Endothelial cell of umbilical vein (primary cell): ENCODE measurements around the gene EEFSEC. TPM values are rescaled to one million over a fixed set of nuclear protein-coding genes. Genes with fewer than 3 reads are reported as not detected.

Source experiments
- BruUV-seq: library from RNA; stranded (reverse); fragments of 400-500 nt; replicated peaks from 2 replicates; lab custom pipeline; 2021; lab: Mats Ljungman, UMichigan
- CTCF ChIA-PET: fragments of 300-600, 350-600 bp; sonication (Branson Sonifier 250); formaldehyde crosslinking; loops from one replicate; lab custom pipeline; 2021; ENCODE audit warnings: antibody characterized with exemption, inconsistent platforms; lab: Charles Lee
- POLR2A ChIA-PET: fragments of 300-600, 350-600 bp; sonication (Branson Sonifier 250); formaldehyde crosslinking; loops from one replicate; lab custom pipeline; 2021; ENCODE audit warnings: antibody characterized with exemption, inconsistent platforms; lab: Charles Lee
- DNase-seq: peaks from one replicate; pipeline ENCODE4 v3.0.0-alpha.2; 2011; ENCODE audit warnings: low read depth, low spot score
- FAIRE-seq: peaks from 2 replicates; lab custom pipeline; 2011; peaks lifted over from hg19 to GRCh38; lab: Jason Lieb, UNC
- H2AFZ ChIP-seq: 2 replicates; pipeline ENCODE4 v1.6.0; 2012; ENCODE audit warnings: low read depth, low read length, control low read depth, inconsistent platforms
- H3K27ac ChIP-seq: 2 replicates; pipeline ENCODE4 v1.5.1; 2011; ENCODE audit warnings: low read depth, mild to moderate bottlenecking, control low read depth, low read length, moderate library complexity; ENCODE audit not compliant: insufficient read depth
- H3K27me3 ChIP-seq, 2 experiments: 2 replicates each; pipeline versions ENCODE4 v1.6.0 to v1.6.1; 2011; ENCODE audit warnings: low read length in 2 of 2, mixed read lengths in 1 of 2; ENCODE audit not compliant: control insufficient read depth in 2 of 2, insufficient read depth in 2 of 2
- H3K36me3 ChIP-seq, 2 experiments: 2 replicates in 1 of 2; 3 replicates in 1 of 2; pipeline ENCODE4 v1.5.1; 2011; ENCODE audit warnings: low read length in 2 of 2, mild to moderate bottlenecking in 1 of 2, moderate library complexity in 1 of 2; ENCODE audit not compliant: control insufficient read depth in 2 of 2, insufficient read depth in 2 of 2; ENCODE audit errors: extremely low read depth in 1 of 2
- H3K4me1 ChIP-seq: 3 replicates; pipeline ENCODE4 v1.5.1; 2011; ENCODE audit warnings: mild to moderate bottlenecking, low read length; ENCODE audit not compliant: control insufficient read depth, insufficient read depth; ENCODE audit errors: extremely low read depth
- H3K4me2 ChIP-seq: 2 replicates; pipeline ENCODE4 v1.6.1; 2011; ENCODE audit warnings: low read length, control low read depth, mixed read lengths; ENCODE audit not compliant: insufficient read depth
- H3K4me3 ChIP-seq, 3 experiments: fragments of 200-600 bp in 1 of 3; sonication (generic), shearing (Covaris generic) in 1 of 3; replicated peaks in 1 of 3; 2 replicates each; pipeline ENCODE4 v1.5.1; 2011 to 2016; ENCODE audit warnings: control low read depth in 3 of 3, low read length in 3 of 3, mild to moderate bottlenecking in 2 of 3, inconsistent platforms in 1 of 3, low read depth in 1 of 3, moderate library complexity in 1 of 3; ENCODE audit not compliant: insufficient read depth in 1 of 3
- H3K79me2 ChIP-seq: 2 replicates; pipeline ENCODE4 v1.6.0; 2012; ENCODE audit warnings: low read length, inconsistent platforms; ENCODE audit not compliant: control insufficient read depth, insufficient read depth
- H3K9ac ChIP-seq: replicated peaks from 2 replicates; pipeline ENCODE3; 2011; ENCODE audit warnings: low read length, control low read depth; ENCODE audit not compliant: insufficient read depth; ENCODE audit errors: extremely low read depth
- H3K9me1 ChIP-seq: replicated peaks from 3 replicates; pipeline ENCODE4 v1.6.0; 2011; ENCODE audit warnings: mild to moderate bottlenecking, low read length; ENCODE audit not compliant: control insufficient read depth, insufficient read depth; ENCODE audit errors: extremely low read depth
- H3K9me3 ChIP-seq: replicated peaks from 2 replicates; pipeline ENCODE4 v1.5.1; 2012; ENCODE audit warnings: low read length, inconsistent platforms; ENCODE audit not compliant: control insufficient read depth, insufficient read depth
- H4K20me1 ChIP-seq: replicated peaks from 2 replicates; pipeline ENCODE3; 2011; ENCODE audit warnings: mild to moderate bottlenecking, low read length; ENCODE audit not compliant: control insufficient read depth, insufficient read depth; ENCODE audit errors: extremely low read depth
- CTCF ChIP-seq, 2 donors: IDR thresholded peaks; 1 replicate in 1 of 2; 2 replicates in 1 of 2; pipeline ENCODE4 v1.5.1; 2011; ENCODE audit warnings: low read length in 2 of 2, mild to moderate bottlenecking in 2 of 2, moderate library complexity in 2 of 2, control low read depth in 1 of 2, inconsistent platforms in 1 of 2, low read depth in 1 of 2; ENCODE audit not compliant: insufficient read depth in 1 of 2; ENCODE audit errors: extremely low read depth in 1 of 2
- EZH2 ChIP-seq: IDR thresholded peaks from 2 replicates; pipeline ENCODE4 v1.6.1; 2012; ENCODE audit warnings: borderline replicate concordance, low read depth, mild to moderate bottlenecking, moderate library complexity, low read length, inconsistent platforms; ENCODE audit not compliant: severe bottlenecking
- FOS ChIP-seq: IDR thresholded peaks from 2 replicates; pipeline ENCODE4 v1.6.1; 2011; ENCODE audit warnings: mild to moderate bottlenecking, low read length, moderate library complexity, borderline replicate concordance; ENCODE audit not compliant: insufficient read depth
- GATA2 ChIP-seq: IDR thresholded peaks from 2 replicates; pipeline ENCODE4 v1.7.0; 2011; ENCODE audit warnings: low read depth, mild to moderate bottlenecking, moderate library complexity, mixed read lengths, low read length; ENCODE audit not compliant: insufficient read length, insufficient read depth
- JUN ChIP-seq: IDR thresholded peaks from 2 replicates; pipeline ENCODE4 v1.6.1; 2011; ENCODE audit warnings: borderline replicate concordance, low read depth; ENCODE audit not compliant: insufficient read length, insufficient read depth
- MAX ChIP-seq: IDR thresholded peaks from 2 replicates; pipeline ENCODE4 v1.6.1; 2011; ENCODE audit not compliant: insufficient read depth, insufficient read length
- MYC ChIP-seq: IDR thresholded peaks from one replicate; pipeline ENCODE4 v1.6.1; 2011; ENCODE audit warnings: mild to moderate bottlenecking, low read depth, low read length
- POLR2A ChIP-seq: IDR thresholded peaks from 2 replicates; pipeline ENCODE4 v1.6.1; 2012; ENCODE audit warnings: low read depth, mild to moderate bottlenecking, control low read depth, low read length
- POLR2AphosphoS5 ChIP-seq: IDR thresholded peaks from 2 replicates; pipeline ENCODE4 v1.6.1; 2012; ENCODE audit warnings: low read depth, mild to moderate bottlenecking, control low read depth, low read length, moderate library complexity; ENCODE audit not compliant: insufficient read depth
- dilution Hi-C: fragments of 300-500 bp; cut with MboI; formaldehyde crosslinking; loops from one replicate; pipeline ENCODE4 v1.15.0; 2019; ENCODE audit warnings: low sequenced_read_pairs; ENCODE audit not compliant: extremely low pct_ligation_motif_present
- intact Hi-C: fragments of 100-400 bp; cut with micrococcal nuclease; formaldehyde crosslinking; loops from one replicate; pipeline ENCODE4 v1.10.0; 2022
- polyA plus RNA-seq, 4 experiments: library from polyadenylated mRNA; depleted of rRNA in 3 of 4; stranded (reverse) in 3 of 4; unstranded in 1 of 4; fragments of >200 nt; gene quantifications; 2 replicates each; pipeline versions ENCODE4 v1.2.1 to v1.2.3, GENCODE V29; 2011 to 2012; ENCODE audit warnings: missing spikeins in 1 of 4
- total RNA-seq: library from RNA; stranded (reverse); gene quantifications from 2 replicates; pipeline ENCODE4 v1.2.3, GENCODE V29; 2021

Gene EEFSEC
- total and polyA plus RNA-seq, 2 donors (not counting 3 experiments of a cell fraction or from before 2014, with no cell fraction given): 13.1 to 14.5 TPM

GRCh38 chr3:128407247-128407646 lies 254.0 kb downstream of the EEFSEC start:
- no peaks in the 10 kb centered on the region for H3K9me1 ChIP-seq
- intact Hi-C loops: no loop called here
- POLR2A ChIA-PET: no interaction called here
- no peak overlapping the region for H2AFZ ChIP-seq
- H3K36me3 ChIP-seq: no peaks in the 10 kb centered on the region
- no peak overlapping the region for H3K4me2 ChIP-seq
- H3K27me3 ChIP-seq: no peaks in the 10 kb centered on the region
- no peaks in the 10 kb centered on the region for H3K4me1 ChIP-seq
- no peak for TF ChIP-seq POLR2A
- TF ChIP-seq MYC: no peak
- no peak for TF ChIP-seq CTCF (IDR thresholded peaks at IDR 0.05; ENCODE audit: extremely low read depth in 1 of 2, insufficient read depth in 1 of 2, low read depth in 1 of 2, low read length in 2 of 2)
- no peak for TF ChIP-seq EZH2
- no peak for TF ChIP-seq FOS
- TF ChIP-seq GATA2: no peak
- TF ChIP-seq MAX: no peak
- no peak for TF ChIP-seq JUN
- no peak for TF ChIP-seq POLR2AphosphoS5
- DNase-seq: no peak
- H3K9me3 ChIP-seq: no peaks in the 10 kb centered on the region
- H3K9ac ChIP-seq: no peak overlapping the region
- CTCF ChIA-PET: no interaction called here
- BruUV-seq: no TSS peak
- H3K79me2 ChIP-seq: no peaks in the 10 kb centered on the region
- dilution Hi-C loops: no loop called here
- FAIRE-seq: no peak
- H3K27ac ChIP-seq: no peak overlapping the region
- H3K4me3 ChIP-seq: no peak overlapping the region
- no peaks in the 10 kb centered on the region for H4K20me1 ChIP-seq
